Fibroblast of lung (primary cell): ENCODE results near the gene DENND6B.

Source experiments
- CTCF ChIP-seq, 2 donors: IDR thresholded peaks in 1 of 2; conservative IDR thresholded peaks in 1 of 2; 1 replicate in 1 of 2; 2 replicates in 1 of 2; pipeline ENCODE4 v1.5.1; 2011 to 2012; ENCODE audit warnings: low read length in 2 of 2, control low read depth in 1 of 2, inconsistent platforms in 1 of 2, low read depth in 1 of 2, mild to moderate bottlenecking in 1 of 2
- EZH2 ChIP-seq: IDR thresholded peaks from 2 replicates; pipeline ENCODE4 v1.5.1; 2012; ENCODE audit warnings: low read length, control low read depth, mild to moderate bottlenecking; ENCODE audit errors: missing control alignments

DNA sequence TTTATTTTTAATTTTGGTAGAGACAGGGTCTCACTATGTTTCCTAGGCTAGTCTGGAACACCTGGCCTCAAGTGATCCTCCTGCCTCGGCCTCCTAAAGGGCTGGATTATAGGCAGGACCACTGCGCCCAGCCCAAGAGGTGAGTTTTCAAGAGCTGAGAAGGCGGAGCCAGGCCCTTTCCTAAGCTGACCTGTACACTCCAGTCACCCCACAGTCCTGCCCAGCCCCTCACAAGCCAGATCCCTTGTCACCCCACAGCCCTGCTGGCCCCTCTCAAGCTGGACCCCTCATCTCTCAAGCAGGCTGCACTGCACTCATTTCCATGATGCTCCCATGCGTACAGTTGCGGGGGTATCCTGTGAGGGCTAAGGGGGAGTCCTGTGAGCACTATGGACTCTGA lies 2.9 kb downstream of the DENND6B start:
- no peak for TF ChIP-seq CTCF (conservative IDR thresholded peaks at IDR 0.05 in 1 of 2, IDR thresholded peaks at IDR 0.05 in 1 of 2; ENCODE audit: low read depth in 1 of 2, low read length in 2 of 2)
- TF ChIP-seq EZH2: no peak
